Heart left ventricle (tissue), 13 donors: ENCODE data around the gene MYO1B.

Source experiments
- CTCF ChIP-seq, 12 donors: fragments of 200-600 bp; sonication (generic) in 4 of 12; IDR thresholded peaks; one replicate each; pipeline versions ENCODE4 v1.5.0 to v1.8.0; 2018 to 2022; ENCODE audit warnings: antibody characterized with exemption in 12 of 12, mild to moderate bottlenecking in 5 of 12
- POLR2A ChIP-seq, 2 donors: fragments of 450-650 bp; IDR thresholded peaks; one replicate each; pipeline ENCODE4 v1.6.1; 2017; ENCODE audit warnings: antibody characterized with exemption in 2 of 2, mild to moderate bottlenecking in 2 of 2, moderate library complexity in 2 of 2
- donor health status: ischemic (EF 13 %, LVEDD 7.1; RV severe dilation, severe dysfunction).
- donor health status: DM: no; HTN: yes; CAD: no.
- donor health status: DM: no; HTN: no; CAD: no.
- donor health status: ischemic (EF 25% LVEDD 6.9; RV normal size, moderate dysfunction).
- donor health status: ischemic (EF 25% LVEDD 5.7; RV mildly dilated, moderate dysfunction).
- donor health status: ischemic (EF 35%, LVEDD 5.7; RV mildly dilated, moderate dysfunction).
- donor health status: nonischemic (EF 11% LVEDD 7.7; RV severe dilation, severe dysfunction).
- donor health status: DM: yes; HTN: yes; CAD: no.
- donor health status: PGD.
- donor health status: ischemic (EF 29% LVEDD 5.4; RV normal size, mild dysfunction).
- donor health status: nonischemic (EF 23%, LVEDD 6.1; RV moderate dilation, normal function).

- TF ChIP-seq POLR2A (IDR thresholded peaks at IDR 0.05) (no peak), CTCF (IDR thresholded peaks at IDR 0.05) (no peak)
These were observed 49.9 kb downstream of the MYO1B start for GRCh38 chr2:191295088-191295487.
